ENCODE measurements around the gene ATF7IP2. TPM values are rescaled to one million over a fixed set of nuclear protein-coding genes. Genes with fewer than 3 reads are reported as not detected.
A peak's percentile ranks its signal among the peaks of the same experiment; 100 is the strongest.
"Not testable (repeated sequence)": the region's sequence is repeated elsewhere in the genome, so short reads cannot be mapped to it uniquely, and the experiment has no call there.

ATF7IP2 gene
- total and polyA plus RNA-seq, 4 experiments from 2014 or later: 51.1 to 170 (median 83.0) TPM

- Mint-ChIP-seq H3K9me3 (peaks cover 0 to 11% (median 3%) of the 10 kb centered on the region in 8 donors), H3K27me3 (no peaks in the 10 kb centered on the region), H3K4me1 (peaks cover 32 to 77% (median 49%) of the 10 kb centered on the region in 4 donors), H3K36me3 (peaks cover 35 to 43% of the 10 kb centered on the region in 2 donors), H3K27ac (peak overlapping the region in 4 of 7 donors; percentile 30 to 83 (median 79)), H3K4me3 (peak overlapping the region in 4 of 8 donors; percentile 45 to 82 (median 69))
- intact Hi-C loops (cut with micrococcal nuclease): no loop called here
- Histone ChIP-seq H3K36me3 (ENCODE audit: insufficient read depth, low read length) (no peaks in the 10 kb centered on the region), H3K4me1 (ENCODE audit: insufficient read depth, low read length) (peaks cover 43% of the 10 kb centered on the region), H3K9me3 (ENCODE audit: control insufficient read depth in 1 of 2, low read length in 2 of 2) (no peaks in the 10 kb centered on the region), H3K27ac (ENCODE audit: low read depth, low read length) (no peak overlapping the region), H3K27me3 (ENCODE audit: insufficient read depth, low read length) (no peaks in the 10 kb centered on the region), H3K4me3 (ENCODE audit: low read length in 2 of 2) (no peak overlapping the region)
- ChIA-PET POLR2A (ENCODE audit: partially characterized antibody) (interaction anchor here (1.0 kb wide), 1 partner anchor 26 kb away, joined by 3 read pairs; no protein-coding TSS in a partner anchor), CTCF (ENCODE audit: partially characterized antibody) (interaction anchor here (1.0 to 1.5 kb wide), 5 partner anchors 21 to 346 kb away, joined by 3 to 4 read pairs (median 4); no protein-coding TSS in a partner anchor)
- DNase-seq: no peak
Measured at GRCh38 chr16:10390867-10391266, 5.0 kb downstream of the ATF7IP2 start.

- H3K4me1 ChIP-seq (ENCODE audit: insufficient read depth, low read length): peaks cover 43% of the 10 kb centered on the region
- H3K36me3 ChIP-seq (ENCODE audit: insufficient read depth, low read length): no peaks in the 10 kb centered on the region
- no peak overlapping the region for H3K4me3 ChIP-seq (ENCODE audit: low read length in 2 of 2)
- intact Hi-C loops (cut with micrococcal nuclease): no loop called here
- Mint-ChIP-seq H3K9me3 (peaks cover 0 to 16% (median 5%) of the 10 kb centered on the region in 8 donors), H3K36me3 (peaks cover 40% of the 10 kb centered on the region in 2 donors), H3K4me3 (peak overlapping the region in 1 of 8 donors; percentile 13), H3K27ac (peak overlapping the region in 1 of 7 donors; percentile 30), H3K27me3 (no peaks in the 10 kb centered on the region), H3K4me1 (peaks cover 31 to 72% (median 52%) of the 10 kb centered on the region in 4 donors)
- H3K27me3 ChIP-seq (ENCODE audit: insufficient read depth, low read length): no peaks in the 10 kb centered on the region
- ChIA-PET POLR2A (ENCODE audit: partially characterized antibody) (no interaction called here), CTCF (ENCODE audit: partially characterized antibody) (interaction anchor here (1.0 to 1.3 kb wide), 3 partner anchors 20 to 77 kb away, joined by 3 to 4 read pairs (median 4); no protein-coding TSS in a partner anchor)
- H3K27ac ChIP-seq (ENCODE audit: low read depth, low read length): no peak overlapping the region
- DNase-seq: no peak
- H3K9me3 ChIP-seq (ENCODE audit: control insufficient read depth in 1 of 2, low read length in 2 of 2): no peaks in the 10 kb centered on the region
Measured at GRCh38 chr16:10391339-10391738, 5.5 kb downstream of the ATF7IP2 start.

- peaks cover 15 to 38% (median 27%) of the 10 kb centered on the region in 4 donors for H3K4me1 Mint-ChIP-seq
- CTCF ChIA-PET (ENCODE audit: partially characterized antibody): no interaction called here
- no peak overlapping the region for H3K27ac Mint-ChIP-seq
Measured at GRCh38 chr16:10402975-10403374, 17.1 kb downstream of the ATF7IP2 start.

GRCh38 chr16:10405386-10405939 lies 19.6 kb downstream of the ATF7IP2 start:
- Histone ChIP-seq H3K27me3 (ENCODE audit: insufficient read depth, low read length) (no peaks in the 10 kb centered on the region), H3K36me3 (ENCODE audit: insufficient read depth, low read length) (no peaks in the 10 kb centered on the region), H3K27ac (ENCODE audit: low read depth, low read length) (no peak overlapping the region), H3K4me1 (ENCODE audit: insufficient read depth, low read length) (peaks cover 12% of the 10 kb centered on the region), H3K4me3 (ENCODE audit: low read length in 2 of 2) (no peak overlapping the region), H3K9me3 (ENCODE audit: control insufficient read depth in 1 of 2, low read length in 2 of 2) (peaks cover 0 to 21% of the 10 kb centered on the region in 2 donors)
- POLR2A ChIA-PET (ENCODE audit: partially characterized antibody): no interaction called here
- no peaks in the 10 kb centered on the region for H3K27me3 Mint-ChIP-seq
- H3K36me3 Mint-ChIP-seq: peaks cover 61 to 68% of the 10 kb centered on the region in 2 donors
- CTCF ChIA-PET (ENCODE audit: partially characterized antibody): no interaction called here
- H3K27ac Mint-ChIP-seq: no peak overlapping the region
- intact Hi-C loops (cut with micrococcal nuclease): no loop called here
- H3K4me3 Mint-ChIP-seq: no peak overlapping the region
- peaks cover 0 to 84% (median 74%) of the 10 kb centered on the region in 8 donors for H3K9me3 Mint-ChIP-seq
- peaks cover 9 to 29% (median 21%) of the 10 kb centered on the region in 4 donors for H3K4me1 Mint-ChIP-seq
- no peak for DNase-seq

More at GRCh38 chr16:10402975-10403374, 17.1 kb downstream of the ATF7IP2 start:
- peak overlapping the region in 3 of 8 donors; percentile 7 to 17 (median 8) for H3K4me3 Mint-ChIP-seq
- peaks cover 3 to 74% (median 61%) of the 10 kb centered on the region in 8 donors for H3K9me3 Mint-ChIP-seq
- no peaks in the 10 kb centered on the region for H3K36me3 ChIP-seq (ENCODE audit: insufficient read depth, low read length)
- no peaks in the 10 kb centered on the region for H3K27me3 Mint-ChIP-seq
- no peaks in the 10 kb centered on the region for H3K27me3 ChIP-seq (ENCODE audit: insufficient read depth, low read length)
- POLR2A ChIA-PET (ENCODE audit: partially characterized antibody): no interaction called here
- no peak overlapping the region for H3K27ac ChIP-seq (ENCODE audit: low read depth, low read length)
- peaks cover 56 to 61% of the 10 kb centered on the region in 2 donors for H3K36me3 Mint-ChIP-seq
- intact Hi-C loops (cut with micrococcal nuclease): no loop called here
- DNase-seq: no peak
- peaks cover 13% of the 10 kb centered on the region for H3K4me1 ChIP-seq (ENCODE audit: insufficient read depth, low read length)
- H3K4me3 ChIP-seq (ENCODE audit: low read length in 2 of 2): no peak overlapping the region
- H3K9me3 ChIP-seq (ENCODE audit: control insufficient read depth in 1 of 2, low read length in 2 of 2): peaks cover 0 to 9% of the 10 kb centered on the region in 2 donors

GRCh38 chr16:10408824-10409381 lies 23.0 kb downstream of the ATF7IP2 start:
- CTCF ChIA-PET (ENCODE audit: partially characterized antibody): no interaction called here
- Mint-ChIP-seq H3K9me3 (peaks cover 6 to 90% (median 86%) of the 10 kb centered on the region in 8 donors), H3K27ac (peak overlapping the region in 3 of 7 donors; percentile 19 to 92 (median 57)), H3K27me3 (no peaks in the 10 kb centered on the region), H3K4me3 (peak overlapping the region in 1 of 8 donors; percentile 26), H3K36me3 (peaks cover 67 to 73% of the 10 kb centered on the region in 2 donors), H3K4me1 (peaks cover 7 to 15% (median 12%) of the 10 kb centered on the region in 4 donors)
- Histone ChIP-seq H3K27me3 (ENCODE audit: insufficient read depth, low read length) (no peaks in the 10 kb centered on the region), H3K36me3 (ENCODE audit: insufficient read depth, low read length) (no peaks in the 10 kb centered on the region), H3K4me3 (ENCODE audit: low read length in 2 of 2) (no peak overlapping the region), H3K9me3 (ENCODE audit: control insufficient read depth in 1 of 2, low read length in 2 of 2) (peaks cover 0 to 21% of the 10 kb centered on the region in 2 donors), H3K4me1 (ENCODE audit: insufficient read depth, low read length) (no peaks in the 10 kb centered on the region), H3K27ac (ENCODE audit: low read depth, low read length) (no peak overlapping the region)
- intact Hi-C loops (cut with micrococcal nuclease): no loop called here
- DNase-seq: no peak
- POLR2A ChIA-PET (ENCODE audit: partially characterized antibody): no interaction called here

- H3K4me3 ChIP-seq (ENCODE audit: low read length in 2 of 2); CTCF ChIA-PET (ENCODE audit: partially characterized antibody); H3K27ac Mint-ChIP-seq; H3K27ac ChIP-seq (ENCODE audit: low read depth, low read length); H3K27me3 ChIP-seq (ENCODE audit: insufficient read depth, low read length); H3K36me3 ChIP-seq (ENCODE audit: insufficient read depth, low read length); H3K4me1 ChIP-seq (ENCODE audit: insufficient read depth, low read length); H3K4me3 Mint-ChIP-seq; H3K27me3 Mint-ChIP-seq; POLR2A ChIA-PET (ENCODE audit: partially characterized antibody); intact Hi-C loops (cut with micrococcal nuclease); DNase-seq: not testable (repeated sequence)
- Mint-ChIP-seq H3K9me3 (peaks cover 6 to 92% (median 87%) of the 10 kb centered on the region in 8 donors), H3K4me1 (peaks cover 8 to 17% (median 12%) of the 10 kb centered on the region in 4 donors), H3K36me3 (peaks cover 66 to 77% of the 10 kb centered on the region in 2 donors)
- H3K9me3 ChIP-seq (ENCODE audit: control insufficient read depth in 1 of 2, low read length in 2 of 2): peaks cover 0 to 21% of the 10 kb centered on the region in 2 donors
Measured at GRCh38 chr16:10409713-10410112, 23.9 kb downstream of the ATF7IP2 start.

GRCh38 chr16:10410469-10410868 lies 24.6 kb downstream of the ATF7IP2 start:
- intact Hi-C loops (cut with micrococcal nuclease): no loop called here
- H3K4me3 ChIP-seq (ENCODE audit: low read length in 2 of 2): no peak overlapping the region
- peaks cover 6 to 97% (median 90%) of the 10 kb centered on the region in 8 donors for H3K9me3 Mint-ChIP-seq
- H3K36me3 ChIP-seq (ENCODE audit: insufficient read depth, low read length): no peaks in the 10 kb centered on the region
- H3K4me1 ChIP-seq (ENCODE audit: insufficient read depth, low read length): no peaks in the 10 kb centered on the region
- no peak for DNase-seq
- POLR2A ChIA-PET (ENCODE audit: partially characterized antibody): interaction anchor here (1.9 kb wide), 1 partner anchor 24 kb away, joined by 5 read pairs; the partner anchor contains the start of gene ATF7IP2
- H3K27ac ChIP-seq (ENCODE audit: low read depth, low read length): no peak overlapping the region
- H3K27ac Mint-ChIP-seq: no peak overlapping the region
- CTCF ChIA-PET (ENCODE audit: partially characterized antibody): no interaction called here
- H3K9me3 ChIP-seq (ENCODE audit: control insufficient read depth in 1 of 2, low read length in 2 of 2): peaks cover 0 to 21% of the 10 kb centered on the region in 2 donors
- peaks cover 7 to 19% (median 12%) of the 10 kb centered on the region in 4 donors for H3K4me1 Mint-ChIP-seq
- H3K36me3 Mint-ChIP-seq: peaks cover 69 to 81% of the 10 kb centered on the region in 2 donors
- no peaks in the 10 kb centered on the region for H3K27me3 ChIP-seq (ENCODE audit: insufficient read depth, low read length)
- H3K27me3 Mint-ChIP-seq: no peaks in the 10 kb centered on the region
- H3K4me3 Mint-ChIP-seq: peak overlapping the region in 2 of 8 donors; percentile 44 to 60
